ENCODE measurements around the gene CLTB.

DNA sequence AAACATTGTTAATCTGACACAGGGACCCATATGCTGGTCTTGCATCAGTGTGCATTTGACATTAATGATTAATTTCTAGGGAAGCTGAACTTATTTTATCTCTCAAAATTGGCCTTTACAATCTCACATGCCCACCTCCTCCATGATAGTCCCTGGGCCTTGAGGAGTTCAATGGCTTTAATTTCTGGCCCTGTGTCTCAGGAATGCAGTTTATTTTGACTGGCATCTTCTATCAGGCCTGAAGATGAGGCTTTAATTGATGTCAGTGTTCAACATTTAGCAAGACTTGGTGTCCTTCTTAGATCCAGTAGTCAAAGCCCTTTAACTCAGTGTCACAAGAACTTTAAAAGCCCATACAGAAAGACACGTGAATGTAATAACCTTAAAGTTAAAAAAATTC lies 10.5 kb upstream of the CLTB start:
- TF ChIP-seq, protein P1, sequence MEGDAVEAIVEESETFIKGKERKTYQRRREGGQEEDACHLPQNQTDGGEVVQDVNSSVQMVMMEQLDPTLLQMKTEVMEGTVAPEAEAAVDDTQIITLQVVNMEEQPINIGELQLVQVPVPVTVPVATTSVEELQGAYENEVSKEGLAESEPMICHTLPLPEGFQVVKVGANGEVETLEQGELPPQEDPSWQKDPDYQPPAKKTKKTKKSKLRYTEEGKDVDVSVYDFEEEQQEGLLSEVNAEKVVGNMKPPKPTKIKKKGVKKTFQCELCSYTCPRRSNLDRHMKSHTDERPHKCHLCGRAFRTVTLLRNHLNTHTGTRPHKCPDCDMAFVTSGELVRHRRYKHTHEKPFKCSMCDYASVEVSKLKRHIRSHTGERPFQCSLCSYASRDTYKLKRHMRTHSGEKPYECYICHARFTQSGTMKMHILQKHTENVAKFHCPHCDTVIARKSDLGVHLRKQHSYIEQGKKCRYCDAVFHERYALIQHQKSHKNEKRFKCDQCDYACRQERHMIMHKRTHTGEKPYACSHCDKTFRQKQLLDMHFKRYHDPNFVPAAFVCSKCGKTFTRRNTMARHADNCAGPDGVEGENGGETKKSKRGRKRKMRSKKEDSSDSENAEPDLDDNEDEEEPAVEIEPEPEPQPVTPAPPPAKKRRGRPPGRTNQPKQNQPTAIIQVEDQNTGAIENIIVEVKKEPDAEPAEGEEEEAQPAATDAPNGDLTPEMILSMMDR (IDR thresholded peaks at IDR 0.05; ENCODE audit: control extremely low read depth in 1 of 3, insufficient read depth in 1 of 3, low read depth in 1 of 3, low read length in 3 of 3): no peak
- TF ChIP-seq RAD21 (IDR thresholded peaks at IDR 0.05 in 1 of 2, conservative IDR thresholded peaks at IDR 0.05 in 1 of 2; ENCODE audit: low read depth in 2 of 2, low read length in 2 of 2) (no peak), POLR2A (IDR thresholded peaks at IDR 0.05; ENCODE audit: control extremely low read depth in 1 of 2, low read depth in 2 of 2, low read length in 2 of 2) (no peak), KDM1A (IDR thresholded peaks at IDR 0.05; ENCODE audit: borderline replicate concordance, low read length) (no peak), YY1 (IDR thresholded peaks at IDR 0.05; ENCODE audit: low read depth, low read length) (no peak), KDM5A (IDR thresholded peaks at IDR 0.05; ENCODE audit: low read length) (no peak), KDM4A (IDR thresholded peaks at IDR 0.05; ENCODE audit: low read depth, low read length, severe bottlenecking) (no peak), RFX5 (IDR thresholded peaks at IDR 0.05; ENCODE audit: borderline replicate concordance, low read depth, low read length) (no peak)
- TF ChIP-seq, protein P2, sequence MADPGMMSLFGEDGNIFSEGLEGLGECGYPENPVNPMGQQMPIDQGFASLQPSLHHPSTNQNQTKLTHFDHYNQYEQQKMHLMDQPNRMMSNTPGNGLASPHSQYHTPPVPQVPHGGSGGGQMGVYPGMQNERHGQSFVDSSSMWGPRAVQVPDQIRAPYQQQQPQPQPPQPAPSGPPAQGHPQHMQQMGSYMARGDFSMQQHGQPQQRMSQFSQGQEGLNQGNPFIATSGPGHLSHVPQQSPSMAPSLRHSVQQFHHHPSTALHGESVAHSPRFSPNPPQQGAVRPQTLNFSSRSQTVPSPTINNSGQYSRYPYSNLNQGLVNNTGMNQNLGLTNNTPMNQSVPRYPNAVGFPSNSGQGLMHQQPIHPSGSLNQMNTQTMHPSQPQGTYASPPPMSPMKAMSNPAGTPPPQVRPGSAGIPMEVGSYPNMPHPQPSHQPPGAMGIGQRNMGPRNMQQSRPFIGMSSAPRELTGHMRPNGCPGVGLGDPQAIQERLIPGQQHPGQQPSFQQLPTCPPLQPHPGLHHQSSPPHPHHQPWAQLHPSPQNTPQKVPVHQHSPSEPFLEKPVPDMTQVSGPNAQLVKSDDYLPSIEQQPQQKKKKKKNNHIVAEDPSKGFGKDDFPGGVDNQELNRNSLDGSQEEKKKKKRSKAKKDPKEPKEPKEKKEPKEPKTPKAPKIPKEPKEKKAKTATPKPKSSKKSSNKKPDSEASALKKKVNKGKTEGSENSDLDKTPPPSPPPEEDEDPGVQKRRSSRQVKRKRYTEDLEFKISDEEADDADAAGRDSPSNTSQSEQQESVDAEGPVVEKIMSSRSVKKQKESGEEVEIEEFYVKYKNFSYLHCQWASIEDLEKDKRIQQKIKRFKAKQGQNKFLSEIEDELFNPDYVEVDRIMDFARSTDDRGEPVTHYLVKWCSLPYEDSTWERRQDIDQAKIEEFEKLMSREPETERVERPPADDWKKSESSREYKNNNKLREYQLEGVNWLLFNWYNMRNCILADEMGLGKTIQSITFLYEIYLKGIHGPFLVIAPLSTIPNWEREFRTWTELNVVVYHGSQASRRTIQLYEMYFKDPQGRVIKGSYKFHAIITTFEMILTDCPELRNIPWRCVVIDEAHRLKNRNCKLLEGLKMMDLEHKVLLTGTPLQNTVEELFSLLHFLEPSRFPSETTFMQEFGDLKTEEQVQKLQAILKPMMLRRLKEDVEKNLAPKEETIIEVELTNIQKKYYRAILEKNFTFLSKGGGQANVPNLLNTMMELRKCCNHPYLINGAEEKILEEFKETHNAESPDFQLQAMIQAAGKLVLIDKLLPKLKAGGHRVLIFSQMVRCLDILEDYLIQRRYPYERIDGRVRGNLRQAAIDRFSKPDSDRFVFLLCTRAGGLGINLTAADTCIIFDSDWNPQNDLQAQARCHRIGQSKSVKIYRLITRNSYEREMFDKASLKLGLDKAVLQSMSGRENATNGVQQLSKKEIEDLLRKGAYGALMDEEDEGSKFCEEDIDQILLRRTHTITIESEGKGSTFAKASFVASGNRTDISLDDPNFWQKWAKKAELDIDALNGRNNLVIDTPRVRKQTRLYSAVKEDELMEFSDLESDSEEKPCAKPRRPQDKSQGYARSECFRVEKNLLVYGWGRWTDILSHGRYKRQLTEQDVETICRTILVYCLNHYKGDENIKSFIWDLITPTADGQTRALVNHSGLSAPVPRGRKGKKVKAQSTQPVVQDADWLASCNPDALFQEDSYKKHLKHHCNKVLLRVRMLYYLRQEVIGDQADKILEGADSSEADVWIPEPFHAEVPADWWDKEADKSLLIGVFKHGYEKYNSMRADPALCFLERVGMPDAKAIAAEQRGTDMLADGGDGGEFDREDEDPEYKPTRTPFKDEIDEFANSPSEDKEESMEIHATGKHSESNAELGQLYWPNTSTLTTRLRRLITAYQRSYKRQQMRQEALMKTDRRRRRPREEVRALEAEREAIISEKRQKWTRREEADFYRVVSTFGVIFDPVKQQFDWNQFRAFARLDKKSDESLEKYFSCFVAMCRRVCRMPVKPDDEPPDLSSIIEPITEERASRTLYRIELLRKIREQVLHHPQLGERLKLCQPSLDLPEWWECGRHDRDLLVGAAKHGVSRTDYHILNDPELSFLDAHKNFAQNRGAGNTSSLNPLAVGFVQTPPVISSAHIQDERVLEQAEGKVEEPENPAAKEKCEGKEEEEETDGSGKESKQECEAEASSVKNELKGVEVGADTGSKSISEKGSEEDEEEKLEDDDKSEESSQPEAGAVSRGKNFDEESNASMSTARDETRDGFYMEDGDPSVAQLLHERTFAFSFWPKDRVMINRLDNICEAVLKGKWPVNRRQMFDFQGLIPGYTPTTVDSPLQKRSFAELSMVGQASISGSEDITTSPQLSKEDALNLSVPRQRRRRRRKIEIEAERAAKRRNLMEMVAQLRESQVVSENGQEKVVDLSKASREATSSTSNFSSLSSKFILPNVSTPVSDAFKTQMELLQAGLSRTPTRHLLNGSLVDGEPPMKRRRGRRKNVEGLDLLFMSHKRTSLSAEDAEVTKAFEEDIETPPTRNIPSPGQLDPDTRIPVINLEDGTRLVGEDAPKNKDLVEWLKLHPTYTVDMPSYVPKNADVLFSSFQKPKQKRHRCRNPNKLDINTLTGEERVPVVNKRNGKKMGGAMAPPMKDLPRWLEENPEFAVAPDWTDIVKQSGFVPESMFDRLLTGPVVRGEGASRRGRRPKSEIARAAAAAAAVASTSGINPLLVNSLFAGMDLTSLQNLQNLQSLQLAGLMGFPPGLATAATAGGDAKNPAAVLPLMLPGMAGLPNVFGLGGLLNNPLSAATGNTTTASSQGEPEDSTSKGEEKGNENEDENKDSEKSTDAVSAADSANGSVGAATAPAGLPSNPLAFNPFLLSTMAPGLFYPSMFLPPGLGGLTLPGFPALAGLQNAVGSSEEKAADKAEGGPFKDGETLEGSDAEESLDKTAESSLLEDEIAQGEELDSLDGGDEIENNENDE (IDR thresholded peaks at IDR 0.05; ENCODE audit: insufficient replicate concordance, low read length): no peak
- TF ChIP-seq, protein P3, sequence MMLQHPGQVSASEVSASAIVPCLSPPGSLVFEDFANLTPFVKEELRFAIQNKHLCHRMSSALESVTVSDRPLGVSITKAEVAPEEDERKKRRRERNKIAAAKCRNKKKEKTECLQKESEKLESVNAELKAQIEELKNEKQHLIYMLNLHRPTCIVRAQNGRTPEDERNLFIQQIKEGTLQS (IDR thresholded peaks at IDR 0.05; ENCODE audit: insufficient read depth, low read depth, low read length): no peak

All from H1 (cell line).